OCI-LY7 (cell line): ENCODE measurements around the gene SOAT1.

Source experiments
- EZH2phosphoT487 ChIP-seq: fragments of 200-600 bp; sonication (generic); IDR thresholded peaks from 2 replicates; pipeline ENCODE4 v1.6.1; 2018; ENCODE audit warnings: low read depth, borderline replicate concordance, mild to moderate bottlenecking, mixed run types, antibody characterized with exemption, low read length, moderate library complexity, mixed read lengths
- TF ChIP-seq, protein P1 (sequence below): fragments of 200-600 bp; sonication (generic); conservative IDR thresholded peaks from 2 replicates; pipeline ENCODE4 v1.5.1; 2014; ENCODE audit warnings: mild to moderate bottlenecking, antibody characterized with exemption, low read length, moderate library complexity, mixed read lengths

DNA sequence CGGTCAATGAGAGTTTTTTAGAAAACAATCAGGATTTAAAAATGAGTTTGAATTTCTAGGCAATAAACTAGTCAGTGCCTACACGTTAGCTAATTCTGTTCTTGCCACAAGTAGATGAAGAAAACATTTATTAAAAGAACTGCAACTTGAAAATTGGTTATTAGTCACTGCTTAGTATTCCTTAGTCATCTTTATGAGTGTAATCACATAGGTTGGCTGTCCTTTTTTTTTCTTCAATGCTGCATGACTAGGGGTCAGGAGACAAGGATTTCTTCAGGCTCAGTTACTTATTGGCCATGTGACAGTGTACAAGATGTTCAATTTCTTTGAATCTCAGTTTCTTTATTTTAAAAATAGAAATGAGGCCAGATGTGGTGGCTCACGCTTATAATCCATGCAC lies 17.1 kb downstream of the SOAT1 start:
- TF ChIP-seq, protein P1, sequence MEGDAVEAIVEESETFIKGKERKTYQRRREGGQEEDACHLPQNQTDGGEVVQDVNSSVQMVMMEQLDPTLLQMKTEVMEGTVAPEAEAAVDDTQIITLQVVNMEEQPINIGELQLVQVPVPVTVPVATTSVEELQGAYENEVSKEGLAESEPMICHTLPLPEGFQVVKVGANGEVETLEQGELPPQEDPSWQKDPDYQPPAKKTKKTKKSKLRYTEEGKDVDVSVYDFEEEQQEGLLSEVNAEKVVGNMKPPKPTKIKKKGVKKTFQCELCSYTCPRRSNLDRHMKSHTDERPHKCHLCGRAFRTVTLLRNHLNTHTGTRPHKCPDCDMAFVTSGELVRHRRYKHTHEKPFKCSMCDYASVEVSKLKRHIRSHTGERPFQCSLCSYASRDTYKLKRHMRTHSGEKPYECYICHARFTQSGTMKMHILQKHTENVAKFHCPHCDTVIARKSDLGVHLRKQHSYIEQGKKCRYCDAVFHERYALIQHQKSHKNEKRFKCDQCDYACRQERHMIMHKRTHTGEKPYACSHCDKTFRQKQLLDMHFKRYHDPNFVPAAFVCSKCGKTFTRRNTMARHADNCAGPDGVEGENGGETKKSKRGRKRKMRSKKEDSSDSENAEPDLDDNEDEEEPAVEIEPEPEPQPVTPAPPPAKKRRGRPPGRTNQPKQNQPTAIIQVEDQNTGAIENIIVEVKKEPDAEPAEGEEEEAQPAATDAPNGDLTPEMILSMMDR = no peak
- no peak for TF ChIP-seq EZH2phosphoT487
